ENCODE measurements around the gene ACOT12. TPM values are rescaled to one million over a fixed set of nuclear protein-coding genes. Genes with fewer than 3 reads are reported as not detected.
A peak's percentile ranks its signal among the peaks of the same experiment; 100 is the strongest.

The ACOT12 gene
- total and polyA plus RNA-seq, 2 of the 13 experiments (the other 11 are each of a cell fraction or from before 2014, with no cell fraction given), result not detected

DNA sequence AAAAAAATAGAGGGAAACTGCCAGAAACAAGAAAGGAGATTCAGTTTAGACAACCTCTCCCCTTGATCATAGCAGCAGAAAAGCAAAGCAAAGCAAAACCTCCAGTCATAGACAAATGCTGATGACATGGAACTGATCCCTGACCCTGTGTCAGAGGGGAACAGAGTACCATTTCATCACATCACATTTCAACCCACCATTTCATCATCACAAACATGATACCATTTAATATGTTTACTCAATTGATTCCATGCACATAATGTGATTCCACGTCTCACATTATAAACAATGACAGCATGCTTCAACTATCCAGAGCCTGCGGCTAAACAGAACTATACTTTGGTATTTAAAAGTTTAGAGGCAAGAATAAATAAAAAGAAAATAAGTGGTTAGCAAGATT is 28.7 kb upstream of the ACOT12 start (continued):
- TF ChIP-seq, protein P1, sequence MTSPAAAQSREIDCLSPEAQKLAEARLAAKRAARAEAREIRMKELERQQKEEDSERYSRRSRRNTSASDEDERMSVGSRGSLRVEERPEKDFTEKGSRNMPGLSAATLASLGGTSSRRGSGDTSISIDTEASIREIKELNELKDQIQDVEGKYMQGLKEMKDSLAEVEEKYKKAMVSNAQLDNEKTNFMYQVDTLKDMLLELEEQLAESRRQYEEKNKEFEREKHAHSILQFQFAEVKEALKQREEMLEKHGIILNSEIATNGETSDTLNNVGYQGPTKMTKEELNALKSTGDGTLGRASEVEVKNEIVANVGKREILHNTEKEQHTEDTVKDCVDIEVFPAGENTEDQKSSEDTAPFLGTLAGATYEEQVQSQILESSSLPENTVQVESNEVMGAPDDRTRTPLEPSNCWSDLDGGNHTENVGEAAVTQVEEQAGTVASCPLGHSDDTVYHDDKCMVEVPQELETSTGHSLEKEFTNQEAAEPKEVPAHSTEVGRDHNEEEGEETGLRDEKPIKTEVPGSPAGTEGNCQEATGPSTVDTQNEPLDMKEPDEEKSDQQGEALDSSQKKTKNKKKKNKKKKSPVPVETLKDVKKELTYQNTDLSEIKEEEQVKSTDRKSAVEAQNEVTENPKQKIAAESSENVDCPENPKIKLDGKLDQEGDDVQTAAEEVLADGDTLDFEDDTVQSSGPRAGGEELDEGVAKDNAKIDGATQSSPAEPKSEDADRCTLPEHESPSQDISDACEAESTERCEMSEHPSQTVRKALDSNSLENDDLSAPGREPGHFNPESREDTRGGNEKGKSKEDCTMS (CRISPR knock-in tag; conservative IDR thresholded peaks at IDR 0.05), result no peak
- no peak for TF ChIP-seq ETV5 (CRISPR knock-in tag; IDR thresholded peaks at IDR 0.05; ENCODE audit: borderline replicate concordance)
- no peak for TF ChIP-seq HDAC6 (IDR thresholded peaks at IDR 0.05; ENCODE audit: low read depth, low read length)
- TF ChIP-seq GLI4 (CRISPR knock-in tag; IDR thresholded peaks at IDR 0.05; ENCODE audit: borderline replicate concordance), result no peak
- no peak for TF ChIP-seq ZNF264 (CRISPR knock-in tag; IDR thresholded peaks at IDR 0.05)
- TF ChIP-seq NR1H2 (CRISPR knock-in tag; IDR thresholded peaks at IDR 0.05; ENCODE audit: borderline replicate concordance, low read depth), result no peak
- TF ChIP-seq MZF1 (CRISPR knock-in tag; IDR thresholded peaks at IDR 0.05; ENCODE audit: borderline replicate concordance), result no peak
- TF ChIP-seq DNMT1 (CRISPR knock-in tag; IDR thresholded peaks at IDR 0.05), result no peak
- no peak for TF ChIP-seq ZFP37 (CRISPR knock-in tag; IDR thresholded peaks at IDR 0.05; ENCODE audit: borderline replicate concordance)
- TF ChIP-seq ZNF7 (CRISPR knock-in tag; IDR thresholded peaks at IDR 0.05), result no peak
- no peak for TF ChIP-seq ZNF225 (CRISPR knock-in tag; IDR thresholded peaks at IDR 0.05)
- no peak for TF ChIP-seq ZBED4 (CRISPR knock-in tag; IDR thresholded peaks at IDR 0.05; ENCODE audit: borderline replicate concordance)
- no peak for TF ChIP-seq ESRRA (CRISPR knock-in tag; IDR thresholded peaks at IDR 0.05; ENCODE audit: low read depth)
- TF ChIP-seq MAZ (IDR thresholded peaks at IDR 0.05; ENCODE audit: borderline replicate concordance, low read depth, low read length), result no peak
- TF ChIP-seq MAZ (CRISPR knock-in tag; IDR thresholded peaks at IDR 0.05; ENCODE audit: low read depth), result no peak
- TF ChIP-seq ZNF350 (CRISPR knock-in tag; IDR thresholded peaks at IDR 0.05; ENCODE audit: borderline replicate concordance, low read depth), result no peak
- no peak for TF ChIP-seq SMC3 (IDR thresholded peaks at IDR 0.05; ENCODE audit: low read length)
- no peak for TF ChIP-seq ZNF704 (CRISPR knock-in tag; IDR thresholded peaks at IDR 0.05; ENCODE audit: borderline replicate concordance)
- TF ChIP-seq ATF4 (CRISPR knock-in tag; IDR thresholded peaks at IDR 0.05), result peak in 1 of 2 experiments; percentile 94; a peak in 2 of 4 replicates
- no peak for TF ChIP-seq KDM2A (CRISPR knock-in tag; IDR thresholded peaks at IDR 0.05; ENCODE audit: borderline replicate concordance, low read depth)
- no peak for TF ChIP-seq JDP2 (CRISPR knock-in tag; IDR thresholded peaks at IDR 0.05; ENCODE audit: borderline replicate concordance)
